ENCODE data around the gene RPL29.

- TF ChIP-seq EZH2 (IDR thresholded peaks at IDR 0.05; ENCODE audit: insufficient read depth, low read length): no peak
- no peak for TF ChIP-seq CTCF (IDR thresholded peaks at IDR 0.05; ENCODE audit: insufficient read depth, low read depth, low read length)
Observed at GRCh38 chr3:51998774-51999173, 3.1 kb upstream of the RPL29 start.
